Esophagus squamous epithelium (tissue), 5 donors: ENCODE results near the gene KCTD5. TPM values are rescaled to one million over a fixed set of nuclear protein-coding genes. Genes with fewer than 3 reads are reported as not detected.
A peak's percentile ranks its signal among the peaks of the same experiment; 100 is the strongest.

Experiments
- DNase-seq: peaks from one replicate; lab custom pipeline; 2025; lab: John Stamatoyannopoulos, UW
- H3K27ac ChIP-seq, 4 donors: fragments of 200-600 bp; sonication (generic); one replicate each; pipeline ENCODE4 v1.5.1; 2016 to 2019; ENCODE audit warnings: mild to moderate bottlenecking in 1 of 4
- H3K27me3 ChIP-seq, 4 donors: fragments of 200-600 bp; sonication (generic); 1 replicate in 3 of 4; 2 replicates in 1 of 4; pipeline versions ENCODE4 v1.5.1 to v1.6.0; 2017 to 2021; ENCODE audit warnings: antibody characterized with exemption in 1 of 4
- H3K36me3 ChIP-seq, 3 donors: fragments of 200-600 bp; sonication (generic); one replicate each; pipeline ENCODE4 v1.5.1; 2016 to 2019
- H3K4me1 ChIP-seq, 3 donors: fragments of 200-600 bp; sonication (generic); one replicate each; pipeline ENCODE4 v1.5.1; 2017 to 2019
- H3K4me3 ChIP-seq, 4 donors: fragments of 200-600 bp; sonication (generic); 1 replicate in 3 of 4; 2 replicates in 1 of 4; pipeline ENCODE4 v1.5.1; 2016 to 2019; ENCODE audit warnings: mild to moderate bottlenecking in 2 of 4, moderate library complexity in 1 of 4
- H3K9me3 ChIP-seq, 3 donors: fragments of 200-600 bp; sonication (generic); one replicate each; pipeline ENCODE4 v1.5.1; 2016 to 2019
- CTCF ChIP-seq, 6 experiments: fragments of 450-650 bp in 4 of 6; fragments of 200-600 bp in 2 of 6; sonication (generic) in 2 of 6; IDR thresholded peaks; one replicate each; pipeline ENCODE4 v1.5.1; 2016 to 2019; ENCODE audit warnings: antibody characterized with exemption in 6 of 6, mild to moderate bottlenecking in 4 of 6, moderate library complexity in 4 of 6
- POLR2A ChIP-seq, 4 donors: fragments of 450-650 bp; IDR thresholded peaks; one replicate each; pipeline ENCODE4 v1.6.1; 2017; ENCODE audit warnings: antibody characterized with exemption in 4 of 4, mild to moderate bottlenecking in 4 of 4, moderate library complexity in 3 of 4
- WGBS, 2 donors: methylation state at CpG; one replicate each; pipeline ENCODE4 v1.1.5; 2018; 5-methylcytosine and 5-hydroxymethylcytosine counted together
- intact Hi-C: fragments of 100-400 bp; cut with DNase I; formaldehyde crosslinking; loops from one replicate; pipeline ENCODE4 v1.15.0; 2022
- total RNA-seq, 4 donors: library from RNA; depleted of rRNA; stranded (reverse); fragments of >200 nt; gene quantifications; one replicate each; pipeline ENCODE4 v1.1.0, GENCODE V29; 2016
- donor health status: DM: yes; HTN: yes; CAD: no.

KCTD5 gene
- total RNA-seq, 4 donors from 2014 or later: 24.8 to 51.9 (median 40.3) TPM

GRCh38 chr16:2756288-2757015, 74.1 kb downstream of the KCTD5 start:
- intact Hi-C loops: no loop called here
- Histone ChIP-seq H3K27ac (no peak overlapping the region), H3K9me3 (no peaks in the 10 kb centered on the region), H3K4me3 (peak overlapping the region in 1 of 4 donors; percentile 81), H3K4me1 (peaks cover 26 to 58% (median 33%) of the 10 kb centered on the region in 3 donors), H3K27me3 (no peaks in the 10 kb centered on the region), H3K36me3 (peaks cover 26 to 54% (median 41%) of the 10 kb centered on the region in 3 donors)
- TF ChIP-seq POLR2A (IDR thresholded peaks at IDR 0.05) (no peak), CTCF (IDR thresholded peaks at IDR 0.05) (no peak)
- DNase-seq: no peak
- 70 to 76% methylated on average over 9 to 27 of the region's 30 CpGs for WGBS, 2 donors

GRCh38 chr16:2757344-2757743, 75.0 kb downstream of the KCTD5 start:
- intact Hi-C loops: no loop called here
- no peak for TF ChIP-seq CTCF (IDR thresholded peaks at IDR 0.05)

More at GRCh38 chr16:2757344-2757743, 75.0 kb downstream of the KCTD5 start:
- H3K4me3 ChIP-seq: no peak overlapping the region
- no peak for DNase-seq
- 74 to 79% methylated on average over 11 of the region's 11 CpGs for WGBS, 2 donors
- no peak overlapping the region for H3K27ac ChIP-seq
- H3K27me3 ChIP-seq: no peaks in the 10 kb centered on the region
- peaks cover 33 to 62% (median 50%) of the 10 kb centered on the region in 3 donors for H3K36me3 ChIP-seq
- peaks cover 21 to 52% (median 28%) of the 10 kb centered on the region in 3 donors for H3K4me1 ChIP-seq
- no peaks in the 10 kb centered on the region for H3K9me3 ChIP-seq

Other genes starting within 250 kb of the KCTD5 start
- 10 to 100 TPM in 1 of 4 donors, 1 to 10 TPM in 3; 1.1 to 12.3 (median 4.4) TPM for gene TEDC2, start 222.4 kb upstream of the KCTD5 start, total RNA-seq
- gene NTN3, start 211.2 kb upstream of the KCTD5 start, total RNA-seq: under 1 TPM in 1 of 4 donors, not detected in 3; 0.38 TPM
- gene TBC1D24, start 207.4 kb upstream of the KCTD5 start, total RNA-seq: 1 to 10 TPM; 3.1 to 4.6 (median 3.7) TPM
- 100 to 1,000 TPM in 2 of 4 donors, 10 to 100 TPM in 2; 70.8 to 196 (median 125) TPM for gene ATP6V0C, start 168.6 kb upstream of the KCTD5 start, total RNA-seq
- gene AMDHD2, start 162.2 kb upstream of the KCTD5 start, total RNA-seq: 10 to 100 TPM; 11.6 to 23.9 (median 17.5) TPM
- gene CEMP1, start 151.1 kb upstream of the KCTD5 start, total RNA-seq: under 1 TPM in 1 of 4 donors, not detected in 3; 0.76 TPM
- 10 to 100 TPM; 18.3 to 28.2 (median 23.3) TPM for gene PDPK1, start 144.5 kb upstream of the KCTD5 start, total RNA-seq
- 100 to 1,000 TPM; 188 to 463 (median 228) TPM for gene PRSS27, start 37.7 kb downstream of the KCTD5 start, total RNA-seq
- 100 to 1,000 TPM in 3 of 4 donors, 10 to 100 TPM in 1; 80.7 to 290 (median 233) TPM for gene SRRM2, start 70.1 kb downstream of the KCTD5 start, total RNA-seq
- 100 to 1,000 TPM; 186 to 446 (median 288) TPM for gene ELOB, start 94.8 kb downstream of the KCTD5 start, total RNA-seq
- not detected for gene PRSS33, start 105.0 kb downstream of the KCTD5 start, total RNA-seq
- gene PRSS41, start 115.9 kb downstream of the KCTD5 start, total RNA-seq: not detected
- gene PRSS21, start 134.7 kb downstream of the KCTD5 start, total RNA-seq: 1 to 10 TPM in 1 of 4 donors, not detected in 3; 1.5 TPM
- gene ZG16B, start 147.8 kb downstream of the KCTD5 start, total RNA-seq: 10 to 100 TPM in 1 of 4 donors, under 1 TPM in 2, not detected in 1; 0.34 to 38.5 (median 0.44) TPM
- 100 to 1,000 TPM in 2 of 4 donors, 10 to 100 TPM in 2; 36.6 to 149 (median 113) TPM for gene PRSS22, start 175.6 kb downstream of the KCTD5 start, total RNA-seq
- gene FLYWCH2, start 200.7 kb downstream of the KCTD5 start, total RNA-seq: 10 to 100 TPM; 18.9 to 47.9 (median 39.5) TPM
- gene FLYWCH1, start 229.4 kb downstream of the KCTD5 start, total RNA-seq: 10 to 100 TPM; 25.4 to 52.1 (median 27.1) TPM